Thymus (tissue), 11 donors: Measurements from ENCODE around the gene ZNF362. TPM values are rescaled to one million over a fixed set of nuclear protein-coding genes. Genes with fewer than 3 reads are reported as not detected.

Source experiments
- DNase-seq, 9 donors: peaks; one replicate each; pipeline ENCODE4 v3.0.0-alpha.2; 2013; ENCODE audit warnings: low spot score in 9 of 9, low read depth in 6 of 9, missing footprints in 1 of 9
- H3K27ac ChIP-seq, 2 donors: one replicate each; pipeline ENCODE4 v1.5.1; 2013; ENCODE audit warnings: control low read depth in 1 of 2, low read depth in 1 of 2, low read length in 1 of 2, mild to moderate bottlenecking in 1 of 2, moderate library complexity in 1 of 2
- H3K27me3 ChIP-seq, 2 donors: one replicate each; pipeline ENCODE4 v1.5.1; 2013; ENCODE audit warnings: low read length in 1 of 2; ENCODE audit not compliant: control insufficient read depth in 2 of 2, insufficient read depth in 1 of 2
- H3K36me3 ChIP-seq, 2 donors: one replicate each; pipeline ENCODE4 v1.5.1; 2013; ENCODE audit warnings: low read length in 1 of 2, mild to moderate bottlenecking in 1 of 2, moderate library complexity in 1 of 2; ENCODE audit not compliant: control insufficient read depth in 2 of 2, insufficient read depth in 2 of 2
- H3K4me1 ChIP-seq, 2 donors: one replicate each; pipeline ENCODE4 v1.5.1; 2013; ENCODE audit warnings: low read length in 2 of 2; ENCODE audit not compliant: control insufficient read depth in 2 of 2, insufficient read depth in 2 of 2
- H3K4me3 ChIP-seq, 2 donors: one replicate each; pipeline ENCODE4 v1.5.1; 2013; ENCODE audit warnings: low read length in 2 of 2, control low read depth in 1 of 2, mild to moderate bottlenecking in 1 of 2
- H3K9me3 ChIP-seq, 2 donors: one replicate each; pipeline ENCODE4 v1.5.1; 2013; ENCODE audit warnings: low read length in 1 of 2, mild to moderate bottlenecking in 1 of 2; ENCODE audit not compliant: control insufficient read depth in 2 of 2, insufficient read depth in 1 of 2
- WGBS: extraction: QIAGEN DNeasy Blood & Tissue Kit; methylation state at CpG from one replicate; pipeline ENCODE4 v1.1.7; 2013; 5-methylcytosine and 5-hydroxymethylcytosine counted together
- polyA plus RNA-seq: library from polyadenylated mRNA; stranded (reverse); fragments of 200-250 nt; gene quantifications from one replicate; pipeline ENCODE4 v1.2.3, GENCODE V29; 2013
- total RNA-seq: library from RNA; stranded (reverse); fragments of 120-200 nt; gene quantifications from one replicate; pipeline ENCODE4 v1.2.4, GENCODE V29; 2013
- donor health status: healthy.

The ZNF362 gene
- total and polyA plus RNA-seq, 2 donors: 11.0 to 18.3 TPM

DNA sequence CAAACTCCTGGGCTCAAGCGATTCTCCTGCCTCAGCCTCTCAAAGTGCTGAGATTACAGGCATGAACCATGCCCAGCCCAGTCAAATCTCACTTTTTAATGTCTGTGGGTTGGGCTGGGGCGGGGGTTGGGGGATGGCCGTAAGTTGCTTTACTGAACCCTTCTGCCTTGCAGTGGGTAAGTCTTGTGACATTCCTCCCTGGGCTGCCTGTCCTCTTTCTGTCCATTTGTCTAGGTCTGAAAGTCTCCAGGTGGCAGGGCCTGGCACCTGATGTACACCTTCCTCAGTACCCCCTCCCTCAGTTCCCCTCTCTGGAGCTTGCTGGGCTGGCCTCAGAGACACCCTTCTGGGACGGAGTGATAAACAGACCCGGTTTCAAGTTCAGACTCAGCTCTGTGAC lies 13.3 kb downstream of the ZNF362 start:
- Histone ChIP-seq H3K27me3 (no peaks in the 10 kb centered on the region), H3K36me3 (peaks cover 20 to 26% of the 10 kb centered on the region in 2 donors), H3K4me3 (no peak overlapping the region), H3K9me3 (no peaks in the 10 kb centered on the region), H3K4me1 (no peaks in the 10 kb centered on the region), H3K27ac (no peak overlapping the region)
- no peak for DNase-seq
- WGBS: 80% methylated on average over 5 of the region's 5 CpGs

DNA sequence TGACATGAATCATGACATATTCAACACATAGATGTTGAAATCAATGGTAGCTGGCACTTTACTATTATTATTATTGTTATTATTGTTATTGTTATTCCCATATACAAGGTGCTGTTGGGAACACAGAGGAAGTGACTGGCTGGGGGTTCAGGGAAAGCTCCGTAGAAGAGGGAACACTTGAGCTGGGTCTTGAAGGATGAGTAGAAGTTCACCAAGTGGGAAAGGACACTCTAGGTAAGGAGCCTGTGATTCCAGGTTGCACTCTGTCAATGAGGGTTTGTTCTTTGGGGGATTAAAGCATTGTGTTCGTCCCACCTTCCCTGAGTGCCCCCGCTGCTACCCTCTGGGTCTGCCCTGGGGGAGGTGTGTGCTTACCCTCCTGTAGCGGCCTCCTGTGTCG lies 14.1 kb downstream of the ZNF362 start:
- peaks cover 20 to 26% of the 10 kb centered on the region in 2 donors for H3K36me3 ChIP-seq
- no peak overlapping the region for H3K4me3 ChIP-seq
- no peaks in the 10 kb centered on the region for H3K27me3 ChIP-seq
- 92% methylated on average over 5 of the region's 5 CpGs for WGBS
- DNase-seq: no peak
- H3K4me1 ChIP-seq: no peaks in the 10 kb centered on the region
- H3K9me3 ChIP-seq: no peaks in the 10 kb centered on the region
- no peak overlapping the region for H3K27ac ChIP-seq

DNA sequence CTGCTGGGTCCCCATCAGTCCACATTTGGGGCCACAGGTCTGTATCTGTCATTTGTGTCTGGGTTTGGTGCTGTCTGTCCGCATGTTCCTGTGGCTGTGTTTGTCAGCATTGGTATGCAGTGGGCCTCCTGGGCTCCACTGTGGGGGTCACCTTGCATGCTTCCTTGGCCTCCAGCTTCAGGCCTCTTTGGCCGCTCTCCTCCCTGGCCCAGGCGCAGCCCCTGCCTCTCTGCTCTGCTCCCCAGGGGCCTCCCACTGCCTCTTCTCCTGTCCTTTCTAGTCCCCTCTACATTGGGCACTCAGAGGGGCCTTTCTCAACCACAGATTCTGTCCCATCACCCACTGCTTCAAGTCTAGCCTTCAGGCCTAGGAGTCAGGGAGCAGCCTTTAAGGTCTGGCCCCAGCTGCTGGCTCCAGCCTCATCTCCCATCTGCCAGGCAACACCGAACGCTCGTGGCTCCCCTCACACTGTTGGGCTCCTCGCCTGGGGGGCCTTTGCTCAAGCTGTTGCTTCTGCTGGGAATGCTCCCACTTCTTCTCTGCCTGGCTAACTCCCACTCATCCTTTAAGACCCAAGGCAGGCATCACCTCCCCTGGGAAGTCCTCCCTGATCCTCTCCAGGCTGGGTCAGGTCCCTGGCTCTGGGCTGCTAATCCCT lies 14.6 kb downstream of the ZNF362 start:
- no peak for DNase-seq
- H3K27ac ChIP-seq: no peak overlapping the region
- no peaks in the 10 kb centered on the region for H3K27me3 ChIP-seq
- peaks cover 19 to 29% of the 10 kb centered on the region in 2 donors for H3K36me3 ChIP-seq
- H3K4me3 ChIP-seq: no peak overlapping the region
- no peaks in the 10 kb centered on the region for H3K4me1 ChIP-seq
- H3K9me3 ChIP-seq: no peaks in the 10 kb centered on the region
- 95% methylated on average over 7 of the region's 7 CpGs for WGBS

DNA sequence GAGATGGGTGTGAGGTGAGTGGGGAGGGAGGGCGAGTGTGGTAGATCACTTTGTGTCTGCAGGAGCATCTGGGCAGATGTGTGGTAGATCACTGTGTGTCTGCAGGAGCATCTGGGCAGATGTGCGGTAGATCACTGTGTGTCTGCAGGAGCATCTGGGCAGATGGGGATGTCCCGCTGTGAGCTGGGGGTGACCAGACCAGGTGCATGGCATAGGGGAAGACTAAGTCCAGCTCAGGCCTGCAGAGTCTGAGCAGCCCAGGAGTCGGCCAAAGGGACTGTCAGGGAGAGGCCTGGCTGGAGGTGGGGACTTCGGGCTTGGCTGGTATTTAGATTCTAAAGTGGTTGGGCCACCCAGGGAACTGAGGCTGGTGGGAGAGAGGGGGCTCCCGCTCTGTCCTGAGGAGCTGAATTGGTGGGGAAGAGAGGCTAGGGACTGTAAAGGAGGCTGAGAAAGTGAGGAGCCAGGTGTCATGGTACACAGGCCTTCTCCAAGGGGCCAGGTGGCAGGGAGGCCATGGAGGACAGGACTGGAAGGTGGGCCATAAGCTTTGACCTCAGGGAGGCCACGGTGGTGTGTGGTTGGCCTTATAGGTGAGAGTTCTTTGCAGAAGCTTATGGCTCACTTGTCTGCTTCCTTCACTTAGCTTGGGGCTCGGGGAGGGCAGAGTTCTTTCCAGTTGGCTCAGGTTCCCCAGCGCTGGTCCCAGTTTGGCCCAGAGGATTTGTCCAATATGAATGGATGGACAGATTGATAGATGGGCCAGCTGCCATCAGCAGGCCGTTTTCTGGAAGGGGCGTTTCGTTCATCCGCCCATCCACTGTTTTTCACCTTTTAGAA lies 15.6 kb downstream of the ZNF362 start:
- Histone ChIP-seq H3K27ac (no peak overlapping the region), H3K4me3 (no peak overlapping the region), H3K4me1 (no peaks in the 10 kb centered on the region), H3K9me3 (no peaks in the 10 kb centered on the region), H3K27me3 (no peaks in the 10 kb centered on the region), H3K36me3 (peaks cover 19 to 36% of the 10 kb centered on the region in 2 donors)
- 96% methylated on average over 13 of the region's 13 CpGs for WGBS
- DNase-seq: no peak

DNA sequence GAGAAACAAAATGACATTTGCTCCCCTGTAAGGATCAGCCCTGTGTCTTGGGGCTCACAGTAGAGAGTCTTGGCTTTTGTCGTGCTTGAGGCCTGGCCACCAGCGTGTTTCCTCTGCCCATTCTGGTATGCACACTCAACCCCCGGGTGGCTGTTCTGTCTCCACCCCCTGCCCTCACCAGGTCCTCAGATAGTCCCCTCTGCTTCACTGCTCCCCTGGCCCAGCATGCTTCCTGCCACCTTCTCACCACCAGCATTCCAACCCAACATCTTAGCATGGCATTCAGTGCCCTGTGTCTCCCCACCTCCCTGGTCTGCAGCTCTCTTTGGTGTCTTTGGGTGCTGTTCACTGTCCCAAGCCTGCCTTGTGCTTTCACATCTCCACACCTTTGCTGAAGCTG lies 16.2 kb downstream of the ZNF362 start:
- 87% methylated on average over 3 of the region's 3 CpGs for WGBS
- H3K4me1 ChIP-seq: no peaks in the 10 kb centered on the region
- H3K36me3 ChIP-seq: peaks cover 25 to 42% of the 10 kb centered on the region in 2 donors
- no peak for DNase-seq
- no peaks in the 10 kb centered on the region for H3K27me3 ChIP-seq
- no peak overlapping the region for H3K4me3 ChIP-seq
- no peak overlapping the region for H3K27ac ChIP-seq
- no peaks in the 10 kb centered on the region for H3K9me3 ChIP-seq

DNA sequence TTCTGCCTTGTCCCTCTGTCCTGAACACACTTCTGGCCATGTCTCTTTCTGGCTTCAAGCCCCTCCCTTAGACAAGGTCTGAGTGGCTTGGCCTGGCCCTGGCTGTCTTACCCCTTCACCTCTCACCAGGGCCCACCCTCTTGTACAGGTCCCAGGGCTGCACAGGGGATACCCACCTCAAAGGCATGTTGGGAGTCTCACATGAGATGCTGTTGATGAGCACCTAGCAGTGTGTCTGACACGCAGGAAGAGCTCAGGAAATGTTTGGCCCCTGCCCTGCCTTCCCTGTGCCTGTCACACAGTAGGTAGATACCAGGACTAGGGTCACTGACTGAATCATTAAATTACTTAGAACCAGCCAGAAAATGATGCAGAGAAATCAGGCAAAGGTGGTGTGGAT lies 16.6 kb downstream of the ZNF362 start:
- no peaks in the 10 kb centered on the region for H3K4me1 ChIP-seq
- no peak for DNase-seq
- no peaks in the 10 kb centered on the region for H3K27me3 ChIP-seq
- no peak overlapping the region for H3K27ac ChIP-seq
- peaks cover 28 to 44% of the 10 kb centered on the region in 2 donors for H3K36me3 ChIP-seq
- H3K9me3 ChIP-seq: no peaks in the 10 kb centered on the region
- 97% methylated on average over 1 of the region's 1 CpG for WGBS
- H3K4me3 ChIP-seq: no peak overlapping the region

DNA sequence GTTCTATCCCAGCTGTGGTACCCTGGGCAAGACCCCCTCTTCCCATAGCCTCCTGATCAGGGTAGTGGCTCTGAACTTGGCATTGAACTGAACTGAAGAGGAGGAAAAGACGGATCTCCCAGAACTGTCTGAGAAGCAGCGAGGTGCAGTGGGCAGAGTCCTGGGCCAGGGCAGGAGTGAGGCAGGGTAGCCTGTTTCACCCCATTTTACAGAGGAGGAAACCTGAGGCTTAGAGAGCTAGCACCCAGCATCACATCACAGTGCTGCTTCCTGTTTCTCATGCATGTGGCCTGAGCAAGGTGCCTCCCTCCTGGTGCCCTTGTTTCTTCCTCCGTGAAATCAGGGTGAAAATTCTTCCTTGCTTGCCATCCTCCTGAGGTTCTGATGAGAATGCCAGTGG lies 17.1 kb downstream of the ZNF362 start:
- H3K36me3 ChIP-seq: peaks cover 31 to 44% of the 10 kb centered on the region in 2 donors
- H3K4me3 ChIP-seq: no peak overlapping the region
- H3K4me1 ChIP-seq: no peaks in the 10 kb centered on the region
- no peaks in the 10 kb centered on the region for H3K9me3 ChIP-seq
- H3K27ac ChIP-seq: no peak overlapping the region
- 97% methylated on average over 3 of the region's 3 CpGs for WGBS
- no peak for DNase-seq
- H3K27me3 ChIP-seq: no peaks in the 10 kb centered on the region

DNA sequence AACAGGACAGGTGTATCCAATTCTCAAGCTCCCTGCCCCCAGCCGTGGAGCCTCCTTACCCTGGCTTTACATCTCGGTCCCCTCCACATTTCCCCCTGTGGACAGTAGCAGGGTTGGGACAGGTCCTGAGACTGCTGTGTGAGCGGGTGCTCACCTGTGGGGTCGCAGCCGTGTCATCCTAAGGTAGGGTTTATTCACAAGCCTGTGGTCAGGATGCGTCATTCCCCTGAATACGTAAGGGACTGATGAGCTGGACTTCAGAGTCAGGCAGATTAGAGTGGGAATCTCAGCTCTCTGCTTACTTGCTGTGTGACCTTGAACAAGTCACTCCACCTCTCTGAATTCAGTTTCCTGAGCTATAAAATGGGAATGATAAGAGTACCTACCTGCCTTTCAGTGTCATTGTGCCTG lies 17.7 kb downstream of the ZNF362 start:
- WGBS: 84% methylated on average over 7 of the region's 7 CpGs
- Histone ChIP-seq H3K9me3 (no peaks in the 10 kb centered on the region), H3K4me3 (no peak overlapping the region), H3K27me3 (no peaks in the 10 kb centered on the region), H3K27ac (no peak overlapping the region), H3K4me1 (no peaks in the 10 kb centered on the region), H3K36me3 (peaks cover 31 to 46% of the 10 kb centered on the region in 2 donors)
- DNase-seq: no peak

DNA sequence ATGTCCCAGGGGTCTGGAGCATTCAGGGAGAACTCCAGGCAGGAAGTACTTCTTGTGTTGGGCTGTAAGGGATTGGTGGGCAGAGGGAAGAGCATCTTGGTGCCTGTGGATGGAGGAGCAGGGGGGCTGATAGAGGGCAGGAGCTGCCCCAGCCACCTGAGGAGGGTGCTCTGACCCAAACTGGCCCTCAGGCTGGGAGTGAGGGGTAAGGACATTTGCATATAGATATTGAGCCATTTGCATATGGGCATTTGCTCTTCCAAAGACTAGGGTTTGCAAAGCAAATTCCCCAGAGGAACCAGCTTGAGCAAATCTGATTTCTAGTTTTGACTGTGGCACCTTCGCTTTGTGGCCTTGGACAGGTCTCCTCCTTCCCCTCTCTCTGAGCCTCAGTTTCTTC lies 18.2 kb downstream of the ZNF362 start:
- H3K9me3 ChIP-seq: no peaks in the 10 kb centered on the region
- no peak for DNase-seq
- H3K27me3 ChIP-seq: no peaks in the 10 kb centered on the region
- H3K4me3 ChIP-seq: no peak overlapping the region
- H3K4me1 ChIP-seq: no peaks in the 10 kb centered on the region
- H3K27ac ChIP-seq: no peak overlapping the region
- WGBS: 100% methylated on average over 1 of the region's 1 CpG
- H3K36me3 ChIP-seq: peaks cover 31 to 44% of the 10 kb centered on the region in 2 donors
